ENCODE data around the gene FLOT1. TPM values are rescaled to one million over a fixed set of nuclear protein-coding genes. Genes with fewer than 3 reads are reported as not detected.

The FLOT1 gene
- total and polyA plus RNA-seq, 5 experiments from 2014 or later: 74.1 to 98.4 (median 78.4) TPM

DNA sequence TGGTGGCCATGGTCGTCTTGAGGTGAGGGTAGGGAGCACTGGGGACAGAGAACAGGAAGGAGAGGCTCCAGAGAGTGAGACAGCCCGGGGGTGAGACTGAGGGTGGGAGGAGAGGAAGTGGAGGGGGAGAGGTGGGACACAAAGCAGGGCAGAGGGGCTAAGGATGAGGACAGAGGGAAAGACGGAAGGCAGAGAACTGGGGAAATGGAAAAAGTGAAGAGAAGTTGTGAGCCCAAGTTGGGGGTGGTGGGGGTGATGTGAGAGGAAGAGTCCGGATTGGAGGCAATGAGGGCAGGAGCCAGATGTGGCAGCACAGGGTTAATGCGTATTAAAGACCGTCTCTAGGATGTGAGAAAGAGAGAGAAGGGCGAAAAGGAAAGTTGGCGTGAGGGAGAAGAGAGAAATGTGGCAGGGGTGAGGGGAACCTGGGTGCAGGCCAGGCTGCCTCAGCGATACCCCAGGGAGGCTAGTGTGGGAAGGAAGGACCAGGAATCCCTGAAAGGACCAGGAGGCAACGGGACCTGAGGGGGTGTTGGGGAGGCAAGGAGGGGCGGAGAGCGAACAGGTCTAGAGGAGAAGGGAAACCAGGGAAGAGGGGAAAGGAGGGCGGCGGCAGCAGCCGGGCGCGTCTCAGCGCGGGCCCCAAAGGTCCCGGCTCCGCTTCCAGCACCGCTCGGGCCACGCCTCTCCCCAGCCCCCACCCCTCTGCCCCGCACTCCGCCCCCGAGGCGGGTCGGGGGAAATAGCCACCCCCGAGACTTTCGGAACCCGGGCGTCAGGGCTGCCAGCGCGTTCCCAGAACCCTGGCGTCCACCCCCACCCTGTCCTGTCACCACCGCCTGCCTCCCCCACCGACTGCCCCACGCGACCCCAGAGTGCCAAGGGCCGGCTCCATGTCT, 56.2 kb downstream of the FLOT1 start, which contains the start of gene PPP1R18:
Gene PPP1R18 (minus strand): TSS at position 637 of the 899 bp plus-strand sequence. CDS start 627 bp downstream, at position 10.
- peak within 1 kb of the TSS; percentile 81 to 99 (median 98) for H3K27ac Mint-ChIP-seq
- peak; percentile 48 to 56 for ATAC-seq
- peak within 1 kb of the TSS; percentile 94 to 100 (median 99) for H3K4me3 Mint-ChIP-seq
- peaks cover 45 to 68% (median 47%) of the 10 kb centered on the region in 4 donors for H3K4me1 Mint-ChIP-seq
- POLR2A ChIA-PET: interaction anchor here (1.1 to 15.2 kb wide), 3 partner anchors 10 to 71 kb away, joined by 4 to 594 read pairs (median 37); partner anchors contain the start of genes MDC1 and TUBB
- H3K9me3 Mint-ChIP-seq: no peaks in the 10 kb centered on the region
- H3K36me3 Mint-ChIP-seq: peaks cover 7 to 8% (median 7%) of the 10 kb centered on the region in 3 donors
- DNase-seq: peak; percentile 52 to 86 (median 74)
- no peaks in the 10 kb centered on the region for H3K27me3 Mint-ChIP-seq

GRCh38 chr6:30685157-30686008, 57.1 kb downstream of the FLOT1 start:
- H3K4me3 Mint-ChIP-seq: peak overlapping the region; percentile 94 to 100 (median 99)
- POLR2A ChIA-PET: interaction anchor here (0.8 to 15.2 kb wide), 6 partner anchors 11 to 144 kb away, joined by 3 to 594 read pairs (median 4); partner anchors contain the start of genes DHX16, MDC1 and TUBB
- H3K27ac Mint-ChIP-seq: peak overlapping the region; percentile 81 to 99 (median 98)
- no peaks in the 10 kb centered on the region for H3K27me3 Mint-ChIP-seq
- peaks cover 8 to 13% (median 10%) of the 10 kb centered on the region in 3 donors for H3K36me3 Mint-ChIP-seq
- H3K9me3 Mint-ChIP-seq: no peaks in the 10 kb centered on the region
- DNase-seq: peak in 1 of 10 donors; percentile 10
- no peak for ATAC-seq
- H3K4me1 Mint-ChIP-seq: peaks cover 44 to 71% (median 48%) of the 10 kb centered on the region in 4 donors

DNA sequence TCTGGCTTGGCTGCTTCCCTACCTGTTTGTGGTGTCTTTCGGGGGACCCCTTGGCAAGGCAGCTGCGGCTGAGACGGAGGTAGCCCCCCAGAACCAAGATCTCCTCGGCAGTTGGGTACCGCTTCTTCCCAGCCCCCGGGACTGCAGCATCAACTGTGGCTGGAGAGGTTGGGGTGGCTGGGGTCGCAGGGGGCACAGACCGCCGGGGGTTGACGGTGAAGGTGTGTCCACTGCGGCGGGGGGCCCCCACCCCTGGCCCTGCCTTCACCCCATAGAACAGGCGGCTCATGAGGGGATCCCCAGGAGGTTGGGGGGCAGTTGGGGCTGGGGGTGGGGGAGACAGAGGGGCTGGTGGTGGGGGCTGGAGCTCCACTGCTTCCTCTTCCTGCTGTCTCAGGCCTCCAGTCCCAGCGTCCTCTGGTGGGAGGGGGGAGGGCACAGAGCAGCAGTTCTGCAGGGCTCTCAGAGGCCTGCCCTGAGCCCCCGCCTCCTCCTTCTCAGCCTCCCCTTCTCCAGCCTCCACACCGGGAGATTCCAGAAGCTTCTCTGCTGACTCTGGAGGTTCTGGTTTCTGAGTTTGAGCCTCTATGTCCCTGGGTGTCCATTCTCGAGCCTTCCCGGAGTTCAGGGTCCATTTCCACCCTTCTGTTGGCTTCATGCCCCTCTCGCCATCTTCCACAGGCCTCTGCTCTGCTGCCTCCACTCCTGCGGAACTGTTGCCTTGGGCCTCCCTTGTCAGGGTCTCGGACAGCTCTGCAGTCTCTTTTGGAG, 57.9 kb downstream of the FLOT1 start:
- peak overlapping the region; percentile 94 to 100 (median 99) for H3K4me3 Mint-ChIP-seq
- peaks cover 39 to 71% (median 46%) of the 10 kb centered on the region in 4 donors for H3K4me1 Mint-ChIP-seq
- H3K27me3 Mint-ChIP-seq: no peaks in the 10 kb centered on the region
- no peaks in the 10 kb centered on the region for H3K9me3 Mint-ChIP-seq
- DNase-seq (peak in 7 of 10 donors; percentile 30 to 74 (median 36)), ATAC-seq (no peak)
- POLR2A ChIA-PET: interaction anchor here (0.8 to 15.2 kb wide), 8 partner anchors 7 to 143 kb away, joined by 3 to 594 read pairs (median 4); partner anchors contain the start of genes DHX16, MDC1, MRPS18B and NRM
- H3K36me3 Mint-ChIP-seq: peaks cover 8 to 19% (median 10%) of the 10 kb centered on the region in 3 donors
- peak overlapping the region; percentile 93 to 99 (median 98) for H3K27ac Mint-ChIP-seq

DNA sequence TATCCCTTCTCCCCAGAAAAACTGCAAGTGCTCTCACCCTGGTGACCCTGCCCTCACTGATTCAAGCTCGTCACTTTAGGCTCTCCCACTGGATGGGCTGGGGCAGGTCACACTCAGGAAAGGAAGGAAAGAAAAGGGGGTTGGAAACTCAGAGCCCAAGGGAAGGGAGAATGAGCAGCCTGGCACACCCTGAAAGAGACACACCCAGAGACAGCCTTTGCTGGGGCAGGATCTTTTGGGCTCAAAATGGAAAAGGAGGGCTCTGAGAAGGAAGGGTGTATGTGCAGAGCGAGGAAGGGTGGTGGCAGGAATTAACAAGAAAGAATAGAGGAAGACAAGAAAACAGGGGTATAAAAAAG, 58.5 kb downstream of the FLOT1 start:
- DNase-seq: peak in 1 of 10 donors; percentile 7
- H3K36me3 Mint-ChIP-seq: peaks cover 8 to 24% (median 12%) of the 10 kb centered on the region in 3 donors
- peak overlapping the region; percentile 93 to 99 (median 98) for H3K27ac Mint-ChIP-seq

DNA sequence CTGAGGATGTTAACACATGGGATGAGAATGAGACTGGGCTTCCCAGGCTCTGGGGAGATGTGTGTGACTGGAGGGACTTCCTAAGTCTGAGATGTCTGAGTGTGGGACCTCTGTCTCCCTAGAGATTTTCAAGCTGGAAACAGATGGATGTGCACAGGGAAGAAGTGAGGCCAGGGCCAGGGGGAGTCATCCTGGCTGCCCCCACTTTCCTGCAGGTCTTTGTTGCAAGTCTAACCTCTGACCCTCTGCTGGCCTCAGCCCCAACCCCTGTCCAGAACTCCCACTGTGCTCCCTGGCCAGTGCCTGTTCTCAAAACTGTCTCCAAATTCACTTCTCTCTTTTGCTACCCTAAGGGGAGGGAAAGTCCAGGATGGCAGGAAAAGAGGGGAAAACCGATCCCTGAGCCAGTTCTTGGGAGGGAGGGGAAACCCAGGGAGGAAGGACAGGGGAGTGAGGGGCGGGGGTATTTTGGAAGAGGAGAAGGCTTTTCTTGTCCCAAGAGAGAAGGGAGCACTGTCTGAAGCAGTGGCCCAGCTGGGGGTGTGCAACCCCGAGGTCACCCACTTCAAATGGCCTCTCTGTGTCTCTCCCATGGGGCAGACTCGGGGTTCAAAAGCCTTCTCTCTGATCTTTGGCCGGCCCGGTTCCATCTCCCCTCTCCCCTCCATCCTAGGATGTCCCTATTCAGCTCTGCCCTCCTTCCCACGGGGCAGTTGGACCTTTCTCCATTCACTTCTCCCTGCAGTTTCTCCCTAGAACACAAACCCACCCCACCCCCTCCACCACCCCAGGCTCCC, 59.1 kb downstream of the FLOT1 start:
- Mint-ChIP-seq H3K27me3 (no peaks in the 10 kb centered on the region), H3K36me3 (peaks cover 8 to 29% (median 15%) of the 10 kb centered on the region in 3 donors), H3K4me1 (peaks cover 37 to 69% (median 45%) of the 10 kb centered on the region in 4 donors), H3K4me3 (peak overlapping the region; percentile 94 to 100 (median 99)), H3K9me3 (no peaks in the 10 kb centered on the region), H3K27ac (peak overlapping the region; percentile 93 to 99 (median 98))
- ATAC-seq (no peak), DNase-seq (no peak)
- POLR2A ChIA-PET: interaction anchor here (0.8 to 15.2 kb wide), 12 partner anchors 8 to 192 kb away, joined by 3 to 594 read pairs (median 10); partner anchors contain the start of genes DHX16, MDC1, NRM and TUBB

More for the DNA sequence above, 58.5 kb downstream of the FLOT1 start:
- Mint-ChIP-seq H3K27me3 (no peaks in the 10 kb centered on the region), H3K9me3 (no peaks in the 10 kb centered on the region), H3K4me3 (peak overlapping the region; percentile 94 to 100 (median 99)), H3K4me1 (peaks cover 38 to 71% (median 46%) of the 10 kb centered on the region in 4 donors)
- no peak for ATAC-seq
- POLR2A ChIA-PET: interaction anchor here (0.9 to 15.2 kb wide), 6 partner anchors 8 to 69 kb away, joined by 3 to 594 read pairs (median 18); partner anchors contain the start of genes DHX16, MDC1, MRPS18B and NRM

DNA sequence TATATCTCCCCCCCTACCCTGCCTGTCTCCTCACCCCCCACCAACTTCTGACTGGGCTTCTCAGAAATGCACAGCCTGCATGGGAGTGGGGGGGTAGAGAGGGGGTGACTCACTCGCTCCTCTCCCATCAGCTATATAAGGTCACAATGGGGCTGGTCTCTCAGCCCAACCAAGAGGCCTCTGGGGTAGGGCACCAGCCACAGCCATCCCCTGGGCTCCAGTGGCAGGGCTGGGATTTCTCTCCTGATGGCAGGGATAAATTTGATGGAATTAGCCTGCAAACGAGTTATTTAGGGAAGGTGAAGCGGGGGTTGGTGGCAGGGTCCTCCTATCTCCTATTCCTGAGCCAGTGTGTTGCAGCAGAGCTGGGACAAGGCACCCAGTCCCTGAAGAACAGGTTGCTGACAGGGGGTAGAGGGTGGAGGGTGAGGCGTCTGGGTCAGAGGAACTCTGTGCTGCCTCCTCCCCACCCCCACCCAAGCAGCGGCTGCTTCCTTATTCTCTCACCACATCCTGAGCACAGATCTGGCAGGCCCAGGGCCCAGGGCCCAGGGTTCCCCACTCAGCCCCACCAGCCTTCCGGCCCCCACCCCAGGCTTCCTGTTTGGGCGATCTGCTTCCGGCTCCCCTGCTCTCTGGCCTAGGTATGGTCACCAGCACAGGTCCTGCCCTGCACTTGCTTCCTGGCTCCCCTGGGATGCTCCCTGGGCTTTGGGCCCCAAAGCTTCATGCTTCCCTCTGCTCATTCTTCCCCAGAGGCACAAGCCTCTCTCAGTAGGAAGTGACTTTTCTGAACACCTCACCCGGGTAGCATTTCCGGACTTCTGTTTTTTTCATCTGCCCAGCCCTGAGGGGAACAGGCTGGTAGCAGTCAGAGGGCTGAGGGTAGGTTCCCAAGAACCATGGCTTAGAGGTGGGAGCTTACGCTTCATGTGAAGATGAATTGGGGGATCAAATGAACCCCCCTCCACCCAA, 60.1 kb downstream of the FLOT1 start:
- peak; percentile 65 to 81 for ATAC-seq
- H3K36me3 Mint-ChIP-seq: peaks cover 8 to 37% (median 15%) of the 10 kb centered on the region in 3 donors
- no peaks in the 10 kb centered on the region for H3K9me3 Mint-ChIP-seq
- peak; percentile 71 to 93 (median 85) for DNase-seq
- H3K4me3 Mint-ChIP-seq: peak overlapping the region; percentile 94 to 100 (median 99)
- peak overlapping the region; percentile 93 to 99 (median 98) for H3K27ac Mint-ChIP-seq
- H3K27me3 Mint-ChIP-seq: no peaks in the 10 kb centered on the region
- peaks cover 29 to 60% (median 40%) of the 10 kb centered on the region in 4 donors for H3K4me1 Mint-ChIP-seq
- POLR2A ChIA-PET: interaction anchor here (0.6 to 15.2 kb wide), 16 partner anchors 9 to 191 kb away, joined by 3 to 594 read pairs (median 9); partner anchors contain the start of genes DHX16, MDC1, MRPS18B and NRM

DNA sequence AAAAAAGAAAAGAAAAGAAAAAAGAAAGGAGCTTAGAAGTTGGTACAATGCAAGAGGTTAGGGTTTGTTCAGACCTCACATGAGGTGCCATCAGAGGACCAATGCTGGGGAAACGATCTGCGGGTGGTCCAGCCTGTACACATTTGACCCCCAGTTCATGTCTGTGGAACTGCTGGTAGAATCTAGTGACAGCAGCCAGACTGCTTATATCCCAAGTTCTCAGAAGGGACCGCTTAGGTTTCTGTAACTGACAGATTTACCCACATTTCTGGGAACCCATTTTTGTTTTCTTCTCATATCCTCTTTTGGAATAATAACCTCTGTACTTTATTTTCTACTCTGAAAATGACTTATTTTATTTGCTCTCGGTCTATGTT, 60.7 kb downstream of the FLOT1 start:
- peak overlapping the region; percentile 93 to 99 (median 98) for H3K27ac Mint-ChIP-seq
- DNase-seq: peak in 1 of 10 donors; percentile 15
- no peak for ATAC-seq
- H3K4me3 Mint-ChIP-seq: peak overlapping the region; percentile 94 to 100 (median 99)
- H3K9me3 Mint-ChIP-seq: no peaks in the 10 kb centered on the region
- POLR2A ChIA-PET: interaction anchor here (0.6 to 15.2 kb wide), 12 partner anchors 10 to 191 kb away, joined by 3 to 594 read pairs (median 10); partner anchors contain the start of genes MDC1, MRPS18B, NRM and PPP1R10
- no peaks in the 10 kb centered on the region for H3K27me3 Mint-ChIP-seq
- peaks cover 29 to 63% (median 39%) of the 10 kb centered on the region in 4 donors for H3K4me1 Mint-ChIP-seq
- peaks cover 8 to 44% (median 15%) of the 10 kb centered on the region in 3 donors for H3K36me3 Mint-ChIP-seq

GRCh38 chr6:30679765-30680535, 62.5 kb downstream of the FLOT1 start:
- ATAC-seq (no peak), DNase-seq (peak in 1 of 10 donors; percentile 5)
- Mint-ChIP-seq H3K4me1 (peaks cover 22 to 64% (median 46%) of the 10 kb centered on the region in 4 donors), H3K9me3 (no peaks in the 10 kb centered on the region), H3K27me3 (no peaks in the 10 kb centered on the region), H3K4me3 (peak overlapping the region; percentile 94 to 100 (median 99)), H3K36me3 (peaks cover 6 to 56% (median 24%) of the 10 kb centered on the region in 3 donors), H3K27ac (peak overlapping the region; percentile 93 to 99 (median 98))
- POLR2A ChIA-PET: interaction anchor here (0.6 to 15.2 kb wide), 12 partner anchors 8 to 150 kb away, joined by 3 to 594 read pairs (median 6); partner anchors contain the start of genes MDC1, MRPS18B, NRM and PPP1R10

Data from naive thymus-derived CD8-positive, alpha-beta T cell (primary cell).